Fibroblast of skin of back (primary cell): ENCODE measurements around the gene RTP5.

Experiments
- DNase-seq: peaks from one replicate; pipeline ENCODE4 v3.0.0-alpha.2; 2013

Gene RTP5

GRCh38 chr2:241857572-241858121 is 11.9 kb upstream of the RTP5 start:
- no peak for DNase-seq

GRCh38 chr2:241858206-241859016 is 11.1 kb upstream of the RTP5 start, which contains the start of gene PDCD1:
Gene PDCD1, minus strand, starts transcription at chr2:241858894. Its CDS starts 56 bp downstream, at chr2:241858838.
- no peak for DNase-seq

GRCh38 chr2:241859017-241859435 is 10.5 kb upstream of the RTP5 start:
- DNase-seq: no peak

GRCh38 chr2:241859436-241860183 is 9.9 kb upstream of the RTP5 start:
- no peak for DNase-seq

- no peak for DNase-seq
Observed at GRCh38 chr2:241860184-241861078, 9.1 kb upstream of the RTP5 start.

GRCh38 chr2:241861264-241861663 is 8.3 kb upstream of the RTP5 start:
- no peak for DNase-seq

- no peak for DNase-seq
Observed at GRCh38 chr2:241862093-241862492, 7.4 kb upstream of the RTP5 start.

- DNase-seq: no peak
Observed at GRCh38 chr2:241862775-241863535, 6.6 kb upstream of the RTP5 start.

- no peak for DNase-seq
Observed at GRCh38 chr2:241863536-241863954, 6.0 kb upstream of the RTP5 start.

GRCh38 chr2:241864168-241864849 is 5.2 kb upstream of the RTP5 start:
- DNase-seq: no peak

- DNase-seq: no peak
Observed at GRCh38 chr2:241864850-241865213, 4.7 kb upstream of the RTP5 start.

GRCh38 chr2:241865416-241865956 is 4.0 kb upstream of the RTP5 start:
- DNase-seq: no peak

GRCh38 chr2:241865957-241866789 is 3.4 kb upstream of the RTP5 start:
- DNase-seq: peak; percentile 15

- DNase-seq: no peak
Observed at GRCh38 chr2:241866790-241867645, 2.5 kb upstream of the RTP5 start.

GRCh38 chr2:241867776-241868420 is 1.6 kb upstream of the RTP5 start:
- no peak for DNase-seq

GRCh38 chr2:241868661-241869081 is 858 bp upstream of the RTP5 start:
- no peak for DNase-seq

- DNase-seq: no peak
Observed at GRCh38 chr2:241870081-241870541, 582 bp downstream of the RTP5 start.
